Endodermal cell (in vitro differentiated cells): Measurements from ENCODE around the gene REM1. TPM values are rescaled to one million over a fixed set of nuclear protein-coding genes. Genes with fewer than 3 reads are reported as not detected.

ENCODE experiments used
- DNase-seq: peaks from one replicate; pipeline ENCODE4 v3.0.0-alpha.2; 2017
- H3K27ac ChIP-seq: 2 replicates; pipeline ENCODE4 v1.5.1; 2013; ENCODE audit warnings: mild to moderate bottlenecking, low read depth, low read length, moderate library complexity
- H3K27me3 ChIP-seq: 2 replicates; pipeline ENCODE4 v1.6.1; 2013; ENCODE audit warnings: mild to moderate bottlenecking, low read length, moderate library complexity; ENCODE audit not compliant: insufficient read depth, control insufficient read depth, poor library complexity, severe bottlenecking
- H3K36me3 ChIP-seq: 2 replicates; pipeline ENCODE4 v1.7.0; 2013; ENCODE audit warnings: mild to moderate bottlenecking, low read length, moderate library complexity; ENCODE audit not compliant: control insufficient read depth, insufficient read depth
- H3K4me1 ChIP-seq: one replicate; pipeline ENCODE4 v1.7.0; 2013; ENCODE audit warnings: low read length; ENCODE audit not compliant: control insufficient read depth, insufficient read depth
- H3K4me3 ChIP-seq: 2 replicates; pipeline ENCODE4 v1.5.1; 2013; ENCODE audit warnings: mild to moderate bottlenecking, low read length, moderate library complexity
- H3K9ac ChIP-seq: 2 replicates; pipeline ENCODE4 v1.6.1; 2013; ENCODE audit warnings: mild to moderate bottlenecking, low read length, moderate library complexity; ENCODE audit not compliant: poor library complexity, severe bottlenecking; ENCODE audit errors: extremely low read depth
- H3K9me3 ChIP-seq: 2 replicates; pipeline ENCODE4 v1.6.1; 2013; ENCODE audit warnings: mild to moderate bottlenecking, low read length, moderate library complexity; ENCODE audit not compliant: control insufficient read depth
- H3K27ac Mint-ChIP-seq: 2 replicates; pipeline ENCODE4 v1.8.0; 2020; ENCODE audit warnings: mixed read lengths
- H3K27me3 Mint-ChIP-seq: 2 replicates; pipeline ENCODE4 v1.8.0; 2021; ENCODE audit warnings: mild to moderate bottlenecking, mixed read lengths; ENCODE audit not compliant: insufficient read depth
- H3K36me3 Mint-ChIP-seq: 2 replicates; pipeline ENCODE4 v1.8.0; 2020; ENCODE audit warnings: low read depth, mixed read lengths
- H3K4me1 Mint-ChIP-seq: 2 replicates; pipeline ENCODE4 v1.8.0; 2020; ENCODE audit warnings: mixed read lengths
- H3K4me3 Mint-ChIP-seq: 2 replicates; pipeline ENCODE4 v1.8.0; 2020; ENCODE audit warnings: mild to moderate bottlenecking, moderate library complexity, mixed read lengths
- H3K9me3 Mint-ChIP-seq: 2 replicates; pipeline ENCODE4 v1.8.0; 2020; ENCODE audit warnings: mild to moderate bottlenecking, mixed read lengths
- WGBS, 2 experiments: methylation state at CpG; one replicate each; pipeline versions ENCODE4 v1.1.5 to v1.1.7; 2013; ENCODE audit warnings: missing lambda C conversion rate in 2 of 2, mixed read lengths in 1 of 2; ENCODE audit not compliant: insufficient coverage in 1 of 2, insufficient read length in 1 of 2; 5-methylcytosine and 5-hydroxymethylcytosine counted together
- total RNA-seq, 2 donors: library from RNA; stranded (reverse); fragmentation: NEBNext Ultra II Directional in 1 of 2; extraction: Animal tissue kit (Norgen Biotek cat#: 25700) in 1 of 2; gene quantifications; 2 replicates in 1 of 2; 3 replicates in 1 of 2; pipeline ENCODE4 v1.2.1, GENCODE V29; 2021
- TF ChIP-seq, protein P1 (sequence below): fragments of 200-600 bp; sonication (generic); conservative IDR thresholded peaks from 2 replicates; pipeline ENCODE4 v1.5.0; 2021; ENCODE audit warnings: antibody characterized with exemption, mild to moderate bottlenecking

REM1 gene
- total RNA-seq, 2 donors from 2014 or later: not detected

DNA sequence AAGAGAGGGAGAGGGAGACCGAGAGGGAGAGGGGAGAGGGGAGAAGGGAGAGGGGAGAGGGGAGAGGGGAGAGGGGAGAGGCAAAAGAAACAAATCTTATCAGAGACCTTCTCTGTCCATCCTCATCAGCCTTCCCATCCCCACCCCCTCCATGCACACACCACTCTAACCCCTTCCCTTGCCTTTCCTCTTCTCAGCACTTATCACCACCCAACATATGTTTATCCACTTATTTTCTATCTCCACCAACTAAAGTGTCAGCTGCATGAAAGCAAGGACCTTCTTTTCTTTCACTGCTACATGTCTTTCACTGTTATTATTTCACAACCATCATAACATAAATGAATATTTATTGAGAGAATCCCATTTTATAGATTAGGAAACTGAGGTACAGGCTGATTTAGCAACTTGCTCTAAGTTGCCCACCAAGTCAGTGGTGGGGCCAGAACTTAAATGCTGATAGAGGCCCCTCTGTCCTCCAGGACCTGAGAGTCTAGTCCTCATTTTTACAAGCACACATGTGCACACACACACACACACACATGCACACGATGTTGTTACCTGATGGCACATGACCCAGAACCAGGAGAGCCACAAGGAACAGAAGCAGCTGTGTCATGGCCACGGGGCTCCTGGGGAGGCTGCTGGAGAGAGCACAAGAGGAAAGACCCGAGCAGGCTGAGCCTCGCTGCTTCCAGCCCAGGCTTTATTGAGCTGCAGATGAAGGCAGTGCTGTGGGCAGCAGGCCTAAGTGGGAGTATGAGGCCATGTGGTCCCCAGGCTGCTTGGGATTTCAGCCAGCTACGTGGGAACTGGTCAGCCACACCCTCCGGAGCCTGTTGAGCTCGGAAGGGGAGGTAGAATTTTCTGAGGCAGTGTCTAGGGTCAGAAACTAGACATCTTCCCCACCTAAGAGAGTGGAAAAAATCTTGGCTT, 2.4 kb upstream of the REM1 start:
- Mint-ChIP-seq H3K4me3 (no peak overlapping the region), H3K4me1 (no peaks in the 10 kb centered on the region), H3K36me3 (peaks cover 2% of the 10 kb centered on the region), H3K27me3 (peaks cover 47% of the 10 kb centered on the region), H3K9me3 (peaks cover 62% of the 10 kb centered on the region), H3K27ac (no peak overlapping the region)
- Histone ChIP-seq H3K4me1 (no peaks in the 10 kb centered on the region), H3K4me3 (no peak overlapping the region), H3K9me3 (peaks cover 28% of the 10 kb centered on the region), H3K9ac (no peak overlapping the region), H3K27me3 (no peaks in the 10 kb centered on the region), H3K27ac (no peak overlapping the region), H3K36me3 (no peaks in the 10 kb centered on the region)
- no peak for DNase-seq
- TF ChIP-seq, protein P1, sequence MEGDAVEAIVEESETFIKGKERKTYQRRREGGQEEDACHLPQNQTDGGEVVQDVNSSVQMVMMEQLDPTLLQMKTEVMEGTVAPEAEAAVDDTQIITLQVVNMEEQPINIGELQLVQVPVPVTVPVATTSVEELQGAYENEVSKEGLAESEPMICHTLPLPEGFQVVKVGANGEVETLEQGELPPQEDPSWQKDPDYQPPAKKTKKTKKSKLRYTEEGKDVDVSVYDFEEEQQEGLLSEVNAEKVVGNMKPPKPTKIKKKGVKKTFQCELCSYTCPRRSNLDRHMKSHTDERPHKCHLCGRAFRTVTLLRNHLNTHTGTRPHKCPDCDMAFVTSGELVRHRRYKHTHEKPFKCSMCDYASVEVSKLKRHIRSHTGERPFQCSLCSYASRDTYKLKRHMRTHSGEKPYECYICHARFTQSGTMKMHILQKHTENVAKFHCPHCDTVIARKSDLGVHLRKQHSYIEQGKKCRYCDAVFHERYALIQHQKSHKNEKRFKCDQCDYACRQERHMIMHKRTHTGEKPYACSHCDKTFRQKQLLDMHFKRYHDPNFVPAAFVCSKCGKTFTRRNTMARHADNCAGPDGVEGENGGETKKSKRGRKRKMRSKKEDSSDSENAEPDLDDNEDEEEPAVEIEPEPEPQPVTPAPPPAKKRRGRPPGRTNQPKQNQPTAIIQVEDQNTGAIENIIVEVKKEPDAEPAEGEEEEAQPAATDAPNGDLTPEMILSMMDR: no peak
- 58 to 64% methylated on average over 4 to 7 of the region's 8 CpGs for WGBS, 2 experiments

DNA sequence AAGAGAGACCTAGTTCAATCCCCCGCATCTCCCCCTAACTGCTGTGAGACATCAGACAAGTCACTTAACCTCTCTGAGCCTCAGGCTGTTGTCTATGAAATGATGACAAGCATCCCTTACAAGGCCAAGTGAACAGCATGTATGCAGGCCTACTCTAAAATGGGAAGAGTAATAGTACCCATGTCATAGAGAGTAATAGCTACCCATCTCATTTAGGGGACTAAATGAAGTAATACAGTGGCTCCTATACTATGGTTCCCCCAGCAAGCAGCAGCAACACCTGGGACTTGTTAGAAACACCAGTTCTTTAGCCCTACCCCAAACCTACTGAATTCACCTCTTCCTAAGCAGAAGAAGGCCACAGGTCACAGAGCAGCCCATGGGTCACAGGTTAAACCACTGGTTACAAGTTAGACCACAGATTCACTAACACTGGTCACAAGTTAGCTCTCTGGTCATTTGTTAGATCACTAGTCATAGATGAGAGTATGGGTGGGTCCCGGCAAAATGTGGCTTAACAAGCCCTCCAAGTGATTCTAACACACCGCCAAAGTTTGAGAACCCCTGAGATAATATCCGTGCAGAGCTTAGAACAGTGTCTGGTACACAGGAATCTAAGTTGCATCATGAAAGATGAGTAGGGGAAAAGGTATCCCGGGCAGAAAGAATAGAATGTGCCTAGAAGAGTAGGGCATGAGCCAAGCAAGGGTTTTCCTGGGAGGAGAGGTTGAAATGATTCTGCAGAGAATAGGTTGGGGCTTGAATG, 1.6 kb upstream of the REM1 start:
- TF ChIP-seq, protein P1: no peak
- peaks cover 61% of the 10 kb centered on the region for H3K9me3 Mint-ChIP-seq
- H3K4me1 ChIP-seq: no peaks in the 10 kb centered on the region
- peaks cover 28% of the 10 kb centered on the region for H3K9me3 ChIP-seq
- H3K27me3 Mint-ChIP-seq: peaks cover 54% of the 10 kb centered on the region
- no peak overlapping the region for H3K9ac ChIP-seq
- H3K36me3 ChIP-seq: no peaks in the 10 kb centered on the region
- no peak overlapping the region for H3K4me3 Mint-ChIP-seq
- 75 to 79% methylated on average over 4 to 5 of the region's 5 CpGs for WGBS, 2 experiments
- H3K4me1 Mint-ChIP-seq: no peaks in the 10 kb centered on the region
- no peaks in the 10 kb centered on the region for H3K27me3 ChIP-seq
- peaks cover 2% of the 10 kb centered on the region for H3K36me3 Mint-ChIP-seq
- H3K4me3 ChIP-seq: no peak overlapping the region
- no peak overlapping the region for H3K27ac Mint-ChIP-seq
- H3K27ac ChIP-seq: no peak overlapping the region
- no peak for DNase-seq

DNA sequence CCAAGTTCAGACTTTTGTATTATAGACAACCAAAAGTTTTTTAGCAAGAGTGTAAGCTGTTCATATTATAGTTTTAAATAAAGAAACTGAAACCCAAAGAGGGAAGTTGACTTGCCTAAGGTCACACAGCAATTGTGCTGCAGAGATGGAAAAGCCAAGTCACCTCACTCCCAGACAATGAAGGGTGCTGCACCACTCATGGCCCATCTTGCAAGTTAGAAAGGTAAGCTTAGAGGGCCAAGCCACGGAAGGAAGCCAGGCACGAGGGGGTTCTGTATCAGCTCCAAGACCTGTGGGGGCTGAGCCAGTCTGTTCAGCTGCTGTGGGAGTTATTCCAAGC, 1.0 kb upstream of the REM1 start:
- DNase-seq: no peak
- Mint-ChIP-seq H3K27me3 (peaks cover 54% of the 10 kb centered on the region), H3K4me1 (no peaks in the 10 kb centered on the region), H3K36me3 (peaks cover 2% of the 10 kb centered on the region), H3K9me3 (peaks cover 63% of the 10 kb centered on the region), H3K27ac (no peak overlapping the region), H3K4me3 (no peak overlapping the region)
- H3K4me3 ChIP-seq: no peak overlapping the region
- H3K27ac ChIP-seq: no peak overlapping the region
- H3K27me3 ChIP-seq: no peaks in the 10 kb centered on the region
- no peaks in the 10 kb centered on the region for H3K4me1 ChIP-seq
- H3K36me3 ChIP-seq: no peaks in the 10 kb centered on the region
- no peak overlapping the region for H3K9ac ChIP-seq
- 64% methylated on average over 2 of the region's 2 CpGs; no CpG with 5 or more reads in 1 of the 2 experiments for WGBS, 2 experiments
- peaks cover 30% of the 10 kb centered on the region for H3K9me3 ChIP-seq
- TF ChIP-seq, protein P1: no peak
